Measurements from ENCODE around the gene SP7.

Gene SP7

GRCh38 chr12:53295891-53296219 lies 40.3 kb downstream of the SP7 start:
- H3K9ac ChIP-seq (ENCODE audit: low read length), result peak overlapping the region; percentile 83
- H3K27ac ChIP-seq (ENCODE audit: low read length), result peak overlapping the region; percentile 10; the same call in 1 of the 2 replicates
- H3K36me3 ChIP-seq (replicated peaks; ENCODE audit: insufficient read depth, low read length), result no peaks in the 10 kb centered on the region; the same call in 1 of the 2 replicates
- no peaks in the 10 kb centered on the region for H3K9me2 ChIP-seq (replicated peaks; ENCODE audit: insufficient read depth, low read length)
- H3F3A ChIP-seq (ENCODE audit: insufficient read depth, low read length), result peaks cover 35% of the 10 kb centered on the region
- peaks cover 48% of the 10 kb centered on the region for H3K79me2 ChIP-seq (ENCODE audit: low read length)
- no peaks in the 10 kb centered on the region for H4K20me1 ChIP-seq (ENCODE audit: insufficient read depth, low read length)
- H3K4me3 ChIP-seq (ENCODE audit: low read length), result peak overlapping the region; percentile 99
- DNase-seq, result no peak
- H3K4me1 ChIP-seq (ENCODE audit: low read length), result peaks cover 15% of the 10 kb centered on the region
- no peak for TF ChIP-seq CTCF (IDR thresholded peaks at IDR 0.05; ENCODE audit: low read length)
- TF ChIP-seq EZH2 (optimal IDR thresholded peaks at IDR 0.05; ENCODE audit: low read depth, low read length), result no peak
- TF ChIP-seq EZH2phosphoT487 (IDR thresholded peaks at IDR 0.05; ENCODE audit: low read length), result no peak
- H2AFZ ChIP-seq (ENCODE audit: low read length), result peak overlapping the region; percentile 97
- H3K4me2 ChIP-seq (ENCODE audit: low read depth, low read length), result peak overlapping the region; percentile 79
- no peaks in the 10 kb centered on the region for H3K9me3 ChIP-seq (replicated peaks; ENCODE audit: insufficient read depth, low read length)
- no peaks in the 10 kb centered on the region for H3K27me3 ChIP-seq (replicated peaks; ENCODE audit: insufficient read depth, low read length)

- H3F3A ChIP-seq (ENCODE audit: insufficient read depth, low read length), result peaks cover 35% of the 10 kb centered on the region
- H3K27ac ChIP-seq (ENCODE audit: low read length), result peak within 1 kb of the TSS; percentile 57; the same call in 1 of the 2 replicates
- peak within 1 kb of the TSS; percentile 79 for H3K4me2 ChIP-seq (ENCODE audit: low read depth, low read length)
- H2AFZ ChIP-seq (ENCODE audit: low read length), result peak within 1 kb of the TSS; percentile 97
- H3K9me3 ChIP-seq (replicated peaks; ENCODE audit: insufficient read depth, low read length), result no peaks in the 10 kb centered on the region
- H3K4me1 ChIP-seq (ENCODE audit: low read length), result peaks cover 15% of the 10 kb centered on the region
- peak within 1 kb of the TSS; percentile 99 for H3K4me3 ChIP-seq (ENCODE audit: low read length)
- TF ChIP-seq EZH2phosphoT487 (IDR thresholded peaks at IDR 0.05; ENCODE audit: low read length), result no peak
- no peak for TF ChIP-seq EZH2 (optimal IDR thresholded peaks at IDR 0.05; ENCODE audit: low read depth, low read length)
- TF ChIP-seq CTCF (IDR thresholded peaks at IDR 0.05; ENCODE audit: low read length), result no peak
- H4K20me1 ChIP-seq (ENCODE audit: insufficient read depth, low read length), result no peaks in the 10 kb centered on the region
- peaks cover 42% of the 10 kb centered on the region for H3K79me2 ChIP-seq (ENCODE audit: low read length)
- H3K36me3 ChIP-seq (replicated peaks; ENCODE audit: insufficient read depth, low read length), result no peaks in the 10 kb centered on the region; the same call in 1 of the 2 replicates
- peak; percentile 88 for DNase-seq
- no peaks in the 10 kb centered on the region for H3K9me2 ChIP-seq (replicated peaks; ENCODE audit: insufficient read depth, low read length)
- H3K27me3 ChIP-seq (replicated peaks; ENCODE audit: insufficient read depth, low read length), result no peaks in the 10 kb centered on the region
- peak within 1 kb of the TSS; percentile 83 for H3K9ac ChIP-seq (ENCODE audit: low read length)
Measured at GRCh38 chr12:53295070-53295890, 40.9 kb downstream of the SP7 start, which contains the start of gene PFDN5. Gene PFDN5, plus strand, starts transcription at chr12:53295542. Its CDS starts 26 bp downstream, at chr12:53295568.

GRCh38 chr12:53292426-53292825 lies 43.7 kb downstream of the SP7 start:
- Histone ChIP-seq H3K9ac (ENCODE audit: low read length) (no peak overlapping the region), H3F3A (ENCODE audit: insufficient read depth, low read length) (peaks cover 17% of the 10 kb centered on the region), H3K79me2 (ENCODE audit: low read length) (peaks cover 21% of the 10 kb centered on the region), H3K9me3 (replicated peaks; ENCODE audit: insufficient read depth, low read length) (no peaks in the 10 kb centered on the region), H3K27me3 (replicated peaks; ENCODE audit: insufficient read depth, low read length) (no peaks in the 10 kb centered on the region), H3K36me3 (replicated peaks; ENCODE audit: insufficient read depth, low read length) (no peaks in the 10 kb centered on the region; the same call in 1 of the 2 replicates), H3K27ac (ENCODE audit: low read length) (no peak overlapping the region), H3K4me1 (ENCODE audit: low read length) (peaks cover 10% of the 10 kb centered on the region; the same call in 1 of the 2 replicates), H4K20me1 (ENCODE audit: insufficient read depth, low read length) (no peaks in the 10 kb centered on the region), H3K9me2 (replicated peaks; ENCODE audit: insufficient read depth, low read length) (no peaks in the 10 kb centered on the region), H2AFZ (ENCODE audit: low read length) (no peak overlapping the region), H3K4me2 (ENCODE audit: low read depth, low read length) (no peak overlapping the region), H3K4me3 (ENCODE audit: low read length) (no peak overlapping the region)
- no peak for DNase-seq
- TF ChIP-seq EZH2phosphoT487 (IDR thresholded peaks at IDR 0.05; ENCODE audit: low read length) (no peak), CTCF (IDR thresholded peaks at IDR 0.05; ENCODE audit: low read length) (no peak), EZH2 (optimal IDR thresholded peaks at IDR 0.05; ENCODE audit: low read depth, low read length) (no peak)
